ENCODE results near the gene TTLL11. TPM values are rescaled to one million over a fixed set of nuclear protein-coding genes. Genes with fewer than 3 reads are reported as not detected.

TTLL11 gene
- total RNA-seq, 1 experiment from 2014 or later = 2.3 TPM

- Histone ChIP-seq H3K9me3 (ENCODE audit: insufficient read depth, low read depth) (no peaks in the 10 kb centered on the region), H3K4me1 (replicated peaks; ENCODE audit: insufficient read depth) (peaks cover 17% of the 10 kb centered on the region), H3F3A (ENCODE audit: insufficient read depth, low read depth) (peaks cover 10% of the 10 kb centered on the region; the same call in 1 of the 2 replicates), H3K79me2 (ENCODE audit: low read depth) (no peaks in the 10 kb centered on the region), H3K4me2 (no peak overlapping the region), H3K27me3 (ENCODE audit: insufficient read depth, low read depth) (no peaks in the 10 kb centered on the region), H3K36me3 (ENCODE audit: low read depth) (no peaks in the 10 kb centered on the region), H2AFZ (no peak overlapping the region), H4K20me1 (ENCODE audit: insufficient read depth) (no peaks in the 10 kb centered on the region), H3K9me2 (ENCODE audit: insufficient read depth) (no peaks in the 10 kb centered on the region), H3K4me3 (no peak overlapping the region), H3K27ac (no peak overlapping the region)
- ChIA-PET POLR2A (ENCODE audit: unreplicated experiment) (no interaction called here), CTCF (no interaction called here)
- BruUV-seq (replicated peaks) = no TSS peak
- TF ChIP-seq CTCF (conservative IDR thresholded peaks at IDR 0.05) = no peak
- no peak for TF ChIP-seq EZH2 (IDR thresholded peaks at IDR 0.05; ENCODE audit: low read depth)
- intact Hi-C loops (cut with micrococcal nuclease; ENCODE audit: unreplicated experiment) = no loop called here
- no peak for DNase-seq
These were observed 143.3 kb downstream of the TTLL11 start for GRCh38 chr9:121949766-121950165.

GRCh38 chr9:121949364-121949763 lies 143.7 kb downstream of the TTLL11 start:
- no peak for DNase-seq

GRCh38 chr9:121947775-121948174 lies 145.3 kb downstream of the TTLL11 start:
- CTCF ChIA-PET = interaction anchor here (0.6 to 0.7 kb wide), 2 partner anchors 170 to 481 kb away, joined by 3 read pairs; no protein-coding TSS in a partner anchor

More at GRCh38 chr9:121949364-121949763, 143.7 kb downstream of the TTLL11 start:
- CTCF ChIA-PET = no interaction called here
- Histone ChIP-seq H3K4me1 (replicated peaks; ENCODE audit: insufficient read depth) (peaks cover 21% of the 10 kb centered on the region), H4K20me1 (ENCODE audit: insufficient read depth) (no peaks in the 10 kb centered on the region), H3F3A (ENCODE audit: insufficient read depth, low read depth) (peaks cover 13% of the 10 kb centered on the region; the same call in 1 of the 2 replicates), H3K9me3 (ENCODE audit: insufficient read depth, low read depth) (no peaks in the 10 kb centered on the region), H3K9me2 (ENCODE audit: insufficient read depth) (no peaks in the 10 kb centered on the region), H2AFZ (no peak overlapping the region), H3K79me2 (ENCODE audit: low read depth) (no peaks in the 10 kb centered on the region), H3K4me3 (no peak overlapping the region), H3K4me2 (no peak overlapping the region), H3K27me3 (ENCODE audit: insufficient read depth, low read depth) (no peaks in the 10 kb centered on the region), H3K36me3 (ENCODE audit: low read depth) (no peaks in the 10 kb centered on the region), H3K27ac (no peak overlapping the region)
- BruUV-seq (replicated peaks) = no TSS peak
- TF ChIP-seq EZH2 (IDR thresholded peaks at IDR 0.05; ENCODE audit: low read depth) (no peak), CTCF (conservative IDR thresholded peaks at IDR 0.05) (no peak)
- intact Hi-C loops (cut with micrococcal nuclease; ENCODE audit: unreplicated experiment) = no loop called here
- POLR2A ChIA-PET (ENCODE audit: unreplicated experiment) = no interaction called here

More at GRCh38 chr9:121947775-121948174, 145.3 kb downstream of the TTLL11 start:
- no peaks in the 10 kb centered on the region for H3K79me2 ChIP-seq (ENCODE audit: low read depth)
- peaks cover 31% of the 10 kb centered on the region for H3K4me1 ChIP-seq (replicated peaks; ENCODE audit: insufficient read depth)
- no peaks in the 10 kb centered on the region for H3K9me3 ChIP-seq (ENCODE audit: insufficient read depth, low read depth)
- H3K27ac ChIP-seq = no peak overlapping the region
- no peaks in the 10 kb centered on the region for H3K36me3 ChIP-seq (ENCODE audit: low read depth)
- H3K9me2 ChIP-seq (ENCODE audit: insufficient read depth) = no peaks in the 10 kb centered on the region
- H3K4me3 ChIP-seq = no peak overlapping the region
- TF ChIP-seq EZH2 (IDR thresholded peaks at IDR 0.05; ENCODE audit: low read depth) (no peak), CTCF (conservative IDR thresholded peaks at IDR 0.05) (no peak)
- DNase-seq = no peak
- intact Hi-C loops (cut with micrococcal nuclease; ENCODE audit: unreplicated experiment) = no loop called here
- H2AFZ ChIP-seq = no peak overlapping the region
- H3K4me2 ChIP-seq = no peak overlapping the region
- peaks cover 21% of the 10 kb centered on the region for H3F3A ChIP-seq (ENCODE audit: insufficient read depth, low read depth)
- POLR2A ChIA-PET (ENCODE audit: unreplicated experiment) = interaction anchor here (1.0 kb wide), 1 partner anchor 380 kb away, joined by 7 read pairs; no protein-coding TSS in a partner anchor
- no peaks in the 10 kb centered on the region for H4K20me1 ChIP-seq (ENCODE audit: insufficient read depth)
- BruUV-seq (replicated peaks) = no TSS peak
- no peaks in the 10 kb centered on the region for H3K27me3 ChIP-seq (ENCODE audit: insufficient read depth, low read depth)

Measured in PC-9 (cell line).